ENCODE data around the gene MAPK8IP3.
A peak's percentile ranks its signal among the peaks of the same experiment; 100 is the strongest.

The MAPK8IP3 gene

GRCh38 chr16:1670371-1670770 lies 35.6 kb upstream of the MAPK8IP3 start:
- Histone ChIP-seq H3K9ac (ENCODE audit: low read length) (no peak overlapping the region), H3K27me3 (ENCODE audit: control insufficient read depth, insufficient read depth, low read length) (no peaks in the 10 kb centered on the region), H3K4me1 (ENCODE audit: control insufficient read depth, insufficient read depth, low read length) (no peaks in the 10 kb centered on the region), H3K4me3 (ENCODE audit: low read length) (no peak overlapping the region), H3K27ac (ENCODE audit: low read depth, low read length) (no peak overlapping the region), H3K36me3 (ENCODE audit: control insufficient read depth, insufficient read depth, low read length) (peaks cover 59% of the 10 kb centered on the region)

GRCh38 chr16:1670866-1671265 lies 35.1 kb upstream of the MAPK8IP3 start:
- no peak overlapping the region for H3K4me3 ChIP-seq (ENCODE audit: low read length)
- H3K27me3 ChIP-seq (ENCODE audit: control insufficient read depth, insufficient read depth, low read length), result no peaks in the 10 kb centered on the region

GRCh38 chr16:1673424-1674151 lies 32.4 kb upstream of the MAPK8IP3 start:
- Histone ChIP-seq H3K4me3 (ENCODE audit: low read length) (no peak overlapping the region), H3K36me3 (ENCODE audit: control insufficient read depth, insufficient read depth, low read length) (peaks cover 45% of the 10 kb centered on the region), H3K27me3 (ENCODE audit: control insufficient read depth, insufficient read depth, low read length) (no peaks in the 10 kb centered on the region), H3K4me1 (ENCODE audit: control insufficient read depth, insufficient read depth, low read length) (no peaks in the 10 kb centered on the region), H3K27ac (ENCODE audit: low read depth, low read length) (no peak overlapping the region), H3K9ac (ENCODE audit: low read length) (no peak overlapping the region)

More at GRCh38 chr16:1670866-1671265, 35.1 kb upstream of the MAPK8IP3 start:
- no peak overlapping the region for H3K9ac ChIP-seq (ENCODE audit: low read length)
- no peak overlapping the region for H3K27ac ChIP-seq (ENCODE audit: low read depth, low read length)
- H3K4me1 ChIP-seq (ENCODE audit: control insufficient read depth, insufficient read depth, low read length), result no peaks in the 10 kb centered on the region
- peaks cover 59% of the 10 kb centered on the region for H3K36me3 ChIP-seq (ENCODE audit: control insufficient read depth, insufficient read depth, low read length)

- peaks cover 38% of the 10 kb centered on the region for H3K36me3 ChIP-seq (ENCODE audit: control insufficient read depth, insufficient read depth, low read length)
Observed at GRCh38 chr16:1674306-1674705, 31.7 kb upstream of the MAPK8IP3 start.

GRCh38 chr16:1674751-1675664 lies 31.0 kb upstream of the MAPK8IP3 start:
- no peak overlapping the region for H3K27ac ChIP-seq (ENCODE audit: low read depth, low read length)
- H3K27me3 ChIP-seq (ENCODE audit: control insufficient read depth, insufficient read depth, low read length), result no peaks in the 10 kb centered on the region
- peaks cover 3% of the 10 kb centered on the region for H3K4me1 ChIP-seq (ENCODE audit: control insufficient read depth, insufficient read depth, low read length)
- no peak overlapping the region for H3K4me3 ChIP-seq (ENCODE audit: low read length)
- peaks cover 34% of the 10 kb centered on the region for H3K36me3 ChIP-seq (ENCODE audit: control insufficient read depth, insufficient read depth, low read length)
- no peak overlapping the region for H3K9ac ChIP-seq (ENCODE audit: low read length)

More at GRCh38 chr16:1674306-1674705, 31.7 kb upstream of the MAPK8IP3 start:
- Histone ChIP-seq H3K9ac (ENCODE audit: low read length) (no peak overlapping the region), H3K4me1 (ENCODE audit: control insufficient read depth, insufficient read depth, low read length) (peaks cover 3% of the 10 kb centered on the region), H3K4me3 (ENCODE audit: low read length) (no peak overlapping the region), H3K27me3 (ENCODE audit: control insufficient read depth, insufficient read depth, low read length) (no peaks in the 10 kb centered on the region), H3K27ac (ENCODE audit: low read depth, low read length) (no peak overlapping the region)

GRCh38 chr16:1676661-1677060 lies 29.3 kb upstream of the MAPK8IP3 start:
- H3K36me3 ChIP-seq (ENCODE audit: control insufficient read depth, insufficient read depth, low read length), result peaks cover 24% of the 10 kb centered on the region
- peaks cover 3% of the 10 kb centered on the region for H3K4me1 ChIP-seq (ENCODE audit: control insufficient read depth, insufficient read depth, low read length)
- no peak overlapping the region for H3K4me3 ChIP-seq (ENCODE audit: low read length)
- no peak overlapping the region for H3K27ac ChIP-seq (ENCODE audit: low read depth, low read length)
- no peaks in the 10 kb centered on the region for H3K27me3 ChIP-seq (ENCODE audit: control insufficient read depth, insufficient read depth, low read length)
- H3K9ac ChIP-seq (ENCODE audit: low read length), result no peak overlapping the region

GRCh38 chr16:1677339-1677738 lies 28.7 kb upstream of the MAPK8IP3 start:
- Histone ChIP-seq H3K9ac (ENCODE audit: low read length) (no peak overlapping the region), H3K4me1 (ENCODE audit: control insufficient read depth, insufficient read depth, low read length) (peaks cover 3% of the 10 kb centered on the region), H3K36me3 (ENCODE audit: control insufficient read depth, insufficient read depth, low read length) (peaks cover 23% of the 10 kb centered on the region), H3K27ac (ENCODE audit: low read depth, low read length) (no peak overlapping the region), H3K4me3 (ENCODE audit: low read length) (no peak overlapping the region), H3K27me3 (ENCODE audit: control insufficient read depth, insufficient read depth, low read length) (no peaks in the 10 kb centered on the region)

- H3K27me3 ChIP-seq (ENCODE audit: control insufficient read depth, insufficient read depth, low read length), result no peaks in the 10 kb centered on the region
- H3K27ac ChIP-seq (ENCODE audit: low read depth, low read length), result no peak within 1 kb of the TSS
Observed at GRCh38 chr16:1677942-1678499, 28.0 kb upstream of the MAPK8IP3 start, which contains the start of gene JPT2. TSS of gene JPT2 (plus strand) at chr16:1678279. CDS start at chr16:1678313, 34 bp downstream.

GRCh38 chr16:1678500-1679098 lies 27.4 kb upstream of the MAPK8IP3 start:
- H3K27me3 ChIP-seq (ENCODE audit: control insufficient read depth, insufficient read depth, low read length), result no peaks in the 10 kb centered on the region
- no peak overlapping the region for H3K27ac ChIP-seq (ENCODE audit: low read depth, low read length)
- H3K4me1 ChIP-seq (ENCODE audit: control insufficient read depth, insufficient read depth, low read length), result peaks cover 3% of the 10 kb centered on the region
- H3K36me3 ChIP-seq (ENCODE audit: control insufficient read depth, insufficient read depth, low read length), result peaks cover 18% of the 10 kb centered on the region
- peak overlapping the region; percentile 76 for H3K4me3 ChIP-seq (ENCODE audit: low read length)
- no peak overlapping the region for H3K9ac ChIP-seq (ENCODE audit: low read length)

More at GRCh38 chr16:1677942-1678499, 28.0 kb upstream of the MAPK8IP3 start, which contains the start of gene JPT2:
- H3K9ac ChIP-seq (ENCODE audit: low read length), result no peak within 1 kb of the TSS
- H3K4me3 ChIP-seq (ENCODE audit: low read length), result peak within 1 kb of the TSS; percentile 76
- H3K36me3 ChIP-seq (ENCODE audit: control insufficient read depth, insufficient read depth, low read length), result peaks cover 18% of the 10 kb centered on the region
- H3K4me1 ChIP-seq (ENCODE audit: control insufficient read depth, insufficient read depth, low read length), result peaks cover 3% of the 10 kb centered on the region

GRCh38 chr16:1680361-1680760 lies 25.6 kb upstream of the MAPK8IP3 start:
- Histone ChIP-seq H3K4me3 (ENCODE audit: low read length) (no peak overlapping the region), H3K9ac (ENCODE audit: low read length) (no peak overlapping the region), H3K4me1 (ENCODE audit: control insufficient read depth, insufficient read depth, low read length) (peaks cover 3% of the 10 kb centered on the region), H3K27me3 (ENCODE audit: control insufficient read depth, insufficient read depth, low read length) (no peaks in the 10 kb centered on the region), H3K36me3 (ENCODE audit: control insufficient read depth, insufficient read depth, low read length) (peaks cover 6% of the 10 kb centered on the region), H3K27ac (ENCODE audit: low read depth, low read length) (no peak overlapping the region)

GRCh38 chr16:1681032-1681431 lies 25.0 kb upstream of the MAPK8IP3 start:
- no peak overlapping the region for H3K27ac ChIP-seq (ENCODE audit: low read depth, low read length)
- H3K27me3 ChIP-seq (ENCODE audit: control insufficient read depth, insufficient read depth, low read length), result no peaks in the 10 kb centered on the region
- H3K9ac ChIP-seq (ENCODE audit: low read length), result no peak overlapping the region
- no peak overlapping the region for H3K4me3 ChIP-seq (ENCODE audit: low read length)
- no peaks in the 10 kb centered on the region for H3K36me3 ChIP-seq (ENCODE audit: control insufficient read depth, insufficient read depth, low read length)
- peaks cover 3% of the 10 kb centered on the region for H3K4me1 ChIP-seq (ENCODE audit: control insufficient read depth, insufficient read depth, low read length)

All from rectal smooth muscle tissue (tissue), 1 donor.